GM19035 (cell line): ENCODE measurements around the gene CTAGE9.
"Not testable (repeated sequence)": the region's sequence is repeated elsewhere in the genome, so short reads cannot be mapped to it uniquely, and the experiment has no call there.

ENCODE experiments used
- ATAC-seq: cut with Tn5 transposase; IDR thresholded peaks from one replicate; pipeline ENCODE4 v1.9.1; 2021; ENCODE audit not compliant: unreplicated experiment

The CTAGE9 gene, protein sequence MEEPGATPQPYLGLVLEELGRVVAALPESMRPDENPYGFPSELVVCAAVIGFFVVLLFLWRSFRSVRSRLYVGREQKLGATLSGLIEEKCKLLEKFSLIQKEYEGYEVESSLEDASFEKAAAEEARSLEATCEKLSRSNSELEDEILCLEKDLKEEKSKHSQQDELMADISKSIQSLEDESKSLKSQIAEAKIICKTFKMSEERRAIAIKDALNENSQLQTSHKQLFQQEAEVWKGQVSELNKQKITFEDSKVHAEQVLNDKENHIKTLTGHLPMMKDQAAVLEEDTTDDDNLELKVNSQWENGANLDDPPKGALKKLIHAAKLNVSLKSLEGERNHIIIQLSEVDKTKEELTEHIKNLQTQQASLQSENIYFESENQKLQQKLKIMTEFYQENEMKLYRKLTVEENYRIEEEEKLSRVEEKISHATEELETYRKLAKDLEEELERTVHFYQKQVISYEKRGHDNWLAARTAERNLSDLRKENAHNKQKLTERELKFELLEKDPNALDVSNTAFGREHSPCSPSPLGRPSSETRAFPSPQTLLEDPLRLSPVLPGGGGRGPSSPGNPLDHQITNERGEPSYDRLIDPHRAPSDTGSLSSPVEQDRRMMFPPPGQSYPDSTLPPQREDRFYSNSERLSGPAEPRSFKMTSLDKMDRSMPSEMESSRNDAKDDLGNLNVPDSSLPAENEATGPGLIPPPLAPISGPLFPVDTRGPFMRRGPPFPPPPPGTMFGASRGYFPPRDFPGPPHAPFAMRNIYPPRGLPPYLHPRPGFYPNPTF

DNA sequence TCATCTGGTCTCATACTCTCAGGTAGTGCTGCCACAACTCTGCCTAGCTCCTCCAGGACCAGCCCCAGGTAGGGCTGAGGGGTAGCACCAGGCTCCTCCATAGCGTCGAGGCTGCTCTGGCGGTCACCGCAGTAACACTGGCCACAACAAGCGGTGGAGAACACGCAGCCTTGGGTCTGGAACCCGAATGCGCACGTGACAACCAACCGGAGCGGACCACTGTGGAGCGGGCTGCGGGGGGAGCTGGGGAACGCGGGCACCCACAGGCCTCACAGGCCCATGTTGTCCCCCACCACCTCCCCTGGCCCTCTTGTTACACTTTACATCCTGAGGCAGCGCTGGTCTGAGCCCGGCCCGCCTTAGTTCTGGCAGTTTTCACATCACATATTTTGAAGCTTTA, at the start of gene CTAGE9:
Gene CTAGE9, minus strand, starts transcription at position 101 of the 400 bp plus-strand sequence. Its CDS starts 0 bp downstream, at position 101.
- not testable (repeated sequence) for ATAC-seq

DNA sequence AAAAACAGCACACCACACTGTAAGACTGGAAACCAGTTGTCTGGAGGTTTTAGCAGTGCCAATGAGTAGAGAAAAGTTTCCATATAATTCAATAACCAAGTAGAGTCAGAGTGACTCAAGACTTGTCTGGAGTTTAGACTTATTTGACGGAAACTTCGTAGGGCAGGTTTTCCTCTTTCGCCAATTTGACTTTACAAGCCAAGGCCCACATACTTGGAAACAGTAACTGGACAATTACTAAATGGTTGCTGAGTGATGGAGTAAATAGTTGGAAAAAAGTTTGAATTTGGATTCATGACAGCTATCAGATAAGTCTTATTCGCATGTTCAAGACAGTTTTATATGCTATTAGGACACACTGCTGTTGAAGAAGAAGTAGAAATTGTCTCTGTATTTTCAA, 48.1 kb upstream of the CTAGE9 start:
- no peak for ATAC-seq

DNA sequence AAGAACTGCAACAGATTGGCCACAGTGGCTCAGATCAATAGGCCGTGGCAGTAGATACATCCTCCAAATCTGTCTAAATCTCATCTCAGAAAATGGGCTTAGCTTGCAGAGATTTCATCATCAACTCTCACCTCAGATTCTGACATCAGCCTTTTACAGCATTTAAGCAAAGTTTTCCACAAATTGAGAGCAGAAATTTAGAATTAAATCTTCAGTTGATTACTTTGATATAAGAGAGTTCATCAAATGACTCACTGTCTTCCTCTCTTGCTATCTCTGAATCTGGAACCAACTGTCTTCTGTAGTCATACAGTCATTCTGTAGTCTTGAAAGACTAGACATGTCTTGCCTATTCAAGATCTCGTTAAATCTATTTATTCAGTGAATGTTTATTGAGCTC, 45.2 kb upstream of the CTAGE9 start:
- no peak for ATAC-seq

DNA sequence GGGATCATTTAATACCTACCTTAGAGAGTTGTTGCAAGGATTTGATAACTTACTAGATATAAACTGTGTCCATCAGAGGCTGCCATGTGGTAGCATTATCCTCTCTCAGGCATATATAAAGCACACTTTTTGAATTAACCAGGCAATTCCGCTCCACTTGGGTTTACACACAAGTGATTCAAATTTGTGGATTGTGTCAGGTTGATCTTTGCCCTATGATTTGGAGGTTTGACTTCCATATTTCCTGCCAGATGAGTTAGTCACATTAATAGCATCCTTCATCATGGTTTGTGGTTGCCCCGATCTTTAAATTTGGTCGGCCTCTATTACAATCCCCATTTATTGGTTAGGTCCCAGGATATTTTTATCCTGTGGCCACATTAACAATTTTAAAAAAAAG, 44.8 kb upstream of the CTAGE9 start:
- no peak for ATAC-seq

DNA sequence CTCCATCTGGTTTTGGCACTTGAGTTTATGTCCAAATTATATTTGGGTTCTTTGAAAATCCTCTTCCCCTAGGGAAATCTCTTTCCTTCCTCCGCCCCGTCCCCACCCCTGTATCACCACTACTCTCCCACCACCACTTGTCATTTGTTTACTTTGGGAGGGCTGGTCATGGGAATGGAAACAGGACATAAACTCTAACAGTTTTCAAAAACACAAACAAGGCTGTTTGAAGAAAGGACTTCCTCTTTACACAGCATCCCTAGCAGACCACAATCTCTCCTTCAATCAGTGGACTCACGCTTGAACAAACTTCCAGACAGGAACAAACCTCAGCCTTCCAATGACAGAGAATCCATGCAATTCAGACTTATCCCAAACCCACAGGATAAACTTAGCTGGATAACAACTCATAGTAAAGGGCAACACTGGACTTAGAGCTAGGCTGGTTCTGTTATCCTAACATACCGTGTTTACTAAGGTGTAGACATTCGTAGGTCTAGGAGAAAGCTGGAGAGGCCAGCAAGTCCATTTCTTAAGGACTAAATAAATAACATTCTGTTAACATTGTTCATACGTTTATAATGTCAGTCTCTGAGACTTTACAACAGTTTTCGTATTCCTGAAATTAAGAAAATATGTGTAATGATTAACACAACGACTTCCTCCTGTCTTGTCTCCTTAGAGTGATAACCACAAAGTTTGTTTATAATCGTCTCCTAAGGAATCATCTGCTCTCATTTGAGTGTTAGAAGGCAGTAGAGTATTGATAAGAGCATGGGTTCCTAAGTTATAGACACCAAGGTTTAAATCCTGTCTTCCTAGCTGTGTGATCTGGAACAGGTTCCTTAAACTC, 44.1 kb upstream of the CTAGE9 start:
- no peak for ATAC-seq

DNA sequence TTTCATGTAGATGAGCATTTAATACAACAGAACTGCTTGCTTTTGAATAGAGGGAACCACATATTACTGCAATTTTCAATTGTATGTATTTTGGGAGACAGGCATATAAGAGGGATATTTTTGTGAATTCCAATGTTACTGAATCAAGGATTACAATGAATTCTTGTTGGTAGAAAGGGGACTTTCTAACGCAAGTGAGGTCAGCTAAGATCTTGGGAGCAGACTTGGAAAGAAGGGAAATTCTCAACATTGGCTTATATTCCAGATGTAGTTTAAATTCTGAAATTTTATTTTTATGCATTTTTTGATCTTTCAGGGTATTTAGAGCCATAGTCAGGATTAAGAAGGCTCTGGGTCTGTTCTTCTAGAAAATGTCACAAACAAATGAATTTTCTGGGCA, 43.3 kb upstream of the CTAGE9 start:
- ATAC-seq, result no peak

DNA sequence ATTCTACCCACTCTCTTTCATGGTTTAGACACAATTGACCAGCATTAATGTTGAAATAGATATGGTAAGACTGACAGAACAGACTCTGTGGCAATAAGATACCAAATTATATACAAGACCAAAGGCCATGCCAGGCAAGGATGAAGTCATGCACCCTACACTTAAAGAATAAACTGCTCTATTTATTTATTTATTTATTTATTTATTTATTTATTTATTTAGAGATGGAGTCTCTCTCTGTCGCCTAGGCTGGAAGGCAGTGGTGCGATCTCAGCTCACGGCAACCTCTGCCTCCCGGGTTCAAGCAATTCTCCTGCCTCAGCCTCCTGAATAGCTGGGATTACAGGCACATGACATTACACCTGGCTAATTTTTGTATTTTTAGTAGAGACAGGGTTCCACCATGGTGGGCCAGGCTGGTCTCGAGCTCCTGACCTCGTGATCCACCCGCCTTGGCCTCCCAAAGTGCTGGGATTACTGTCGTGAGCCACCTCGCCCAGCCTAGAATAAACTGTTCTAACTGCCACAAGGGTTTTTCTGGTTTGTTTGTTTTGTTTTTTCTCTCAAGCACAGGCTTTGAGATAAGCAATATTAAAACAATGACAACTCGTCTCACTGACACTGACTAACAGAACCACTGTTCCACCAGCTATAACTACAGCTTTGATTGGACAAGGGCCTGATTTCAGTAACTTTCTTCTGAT, 40.3 kb upstream of the CTAGE9 start:
- ATAC-seq, result not testable (repeated sequence)

DNA sequence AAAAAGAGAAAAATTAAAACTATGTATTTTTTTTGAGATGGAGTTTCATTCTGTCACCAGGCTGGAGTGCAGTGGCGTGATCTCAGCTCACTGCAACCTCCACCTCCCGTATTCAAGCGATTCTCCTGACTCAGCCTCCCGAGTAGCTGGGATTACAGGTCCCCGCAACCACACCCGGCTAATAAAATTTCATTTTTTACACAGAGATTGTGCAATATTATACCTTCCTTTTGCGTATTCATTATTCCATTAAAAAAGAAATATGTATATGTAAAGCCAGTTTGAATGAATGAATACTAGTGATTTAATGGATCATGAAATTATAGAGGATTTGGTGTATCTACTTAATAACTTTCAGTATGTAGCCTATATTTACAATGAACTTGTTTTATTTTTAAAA, 38.2 kb upstream of the CTAGE9 start:
- no peak for ATAC-seq

DNA sequence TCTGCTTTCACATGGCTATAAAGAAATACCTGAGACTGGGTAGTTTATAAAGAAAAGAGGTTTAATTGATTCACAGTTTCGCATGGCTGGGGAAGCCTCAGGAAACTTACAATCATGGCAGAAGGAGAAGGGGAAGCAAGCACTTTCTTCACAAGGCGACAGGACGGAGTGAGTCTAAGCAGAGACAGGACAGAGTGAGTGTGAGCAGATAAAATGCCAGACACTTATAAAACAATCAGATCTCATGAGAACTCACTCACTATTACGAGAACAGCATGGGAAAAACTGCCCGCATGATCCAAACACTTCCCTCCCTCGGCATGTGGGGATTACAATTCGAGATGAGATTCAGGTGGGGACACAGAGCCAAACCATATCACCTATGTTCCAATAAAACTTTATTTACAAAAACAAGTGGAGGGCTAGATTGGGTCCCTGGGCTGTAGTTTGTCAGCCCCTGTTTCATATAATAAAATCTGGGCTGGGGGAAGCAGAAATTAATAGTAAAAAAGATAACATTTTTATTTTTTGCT, 37.1 kb upstream of the CTAGE9 start:
- no peak for ATAC-seq

DNA sequence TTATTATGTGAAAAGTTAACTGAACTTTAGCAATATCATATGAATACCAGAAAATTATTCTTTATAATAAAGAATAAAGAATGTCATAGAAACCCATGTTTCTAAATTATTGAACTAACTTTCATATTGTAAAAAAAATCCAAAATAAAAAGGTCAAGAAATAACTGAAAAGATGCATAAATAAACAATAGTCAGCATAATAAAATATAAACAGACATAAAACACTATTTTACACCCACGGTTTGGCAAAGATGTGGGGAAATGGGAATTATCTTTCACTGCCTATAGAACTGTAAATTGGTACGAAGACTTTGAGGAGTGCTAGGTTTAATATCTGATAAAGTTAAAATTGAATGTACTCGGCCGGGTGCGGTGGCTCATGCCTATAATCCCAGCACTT, 34.7 kb upstream of the CTAGE9 start:
- no peak for ATAC-seq

DNA sequence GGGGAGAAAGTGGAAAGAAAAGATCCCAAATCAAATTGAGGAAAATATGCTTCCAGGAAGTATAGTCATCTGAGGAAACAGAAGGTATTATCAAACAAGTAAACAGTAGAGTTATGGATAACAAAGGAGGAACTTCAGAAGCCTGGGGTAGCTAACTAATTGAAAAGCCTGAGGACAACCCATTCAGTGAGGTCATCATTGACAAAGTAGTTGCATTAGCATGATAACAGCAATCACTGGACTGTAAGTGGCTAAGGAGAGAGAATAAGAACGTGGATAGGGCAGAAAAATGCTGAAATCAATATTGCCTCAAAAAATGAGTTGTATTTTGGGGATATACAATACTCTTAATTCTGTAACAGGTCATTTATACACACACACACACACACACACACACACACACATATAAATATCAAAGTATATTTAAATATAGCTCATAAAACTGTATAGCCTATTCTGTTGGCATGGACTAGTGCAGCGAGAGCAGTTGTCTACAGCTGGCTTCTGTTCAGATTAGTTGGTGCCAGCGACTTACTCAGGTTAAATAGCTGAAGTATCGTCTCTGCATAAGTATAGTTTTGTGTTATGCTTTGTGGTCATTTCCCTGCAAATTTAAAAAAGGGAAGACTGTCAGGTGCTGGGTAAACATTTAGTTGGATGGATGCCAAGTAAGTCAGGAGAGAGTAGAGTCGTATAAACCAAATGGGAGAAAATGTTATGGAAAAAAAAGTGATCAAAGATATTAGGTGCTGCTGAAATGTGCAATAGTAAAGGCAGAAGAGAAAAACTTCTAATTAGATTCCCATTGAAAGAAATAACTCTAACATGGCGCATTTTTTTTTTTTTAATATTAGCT, 33.8 kb upstream of the CTAGE9 start:
- no peak for ATAC-seq

DNA sequence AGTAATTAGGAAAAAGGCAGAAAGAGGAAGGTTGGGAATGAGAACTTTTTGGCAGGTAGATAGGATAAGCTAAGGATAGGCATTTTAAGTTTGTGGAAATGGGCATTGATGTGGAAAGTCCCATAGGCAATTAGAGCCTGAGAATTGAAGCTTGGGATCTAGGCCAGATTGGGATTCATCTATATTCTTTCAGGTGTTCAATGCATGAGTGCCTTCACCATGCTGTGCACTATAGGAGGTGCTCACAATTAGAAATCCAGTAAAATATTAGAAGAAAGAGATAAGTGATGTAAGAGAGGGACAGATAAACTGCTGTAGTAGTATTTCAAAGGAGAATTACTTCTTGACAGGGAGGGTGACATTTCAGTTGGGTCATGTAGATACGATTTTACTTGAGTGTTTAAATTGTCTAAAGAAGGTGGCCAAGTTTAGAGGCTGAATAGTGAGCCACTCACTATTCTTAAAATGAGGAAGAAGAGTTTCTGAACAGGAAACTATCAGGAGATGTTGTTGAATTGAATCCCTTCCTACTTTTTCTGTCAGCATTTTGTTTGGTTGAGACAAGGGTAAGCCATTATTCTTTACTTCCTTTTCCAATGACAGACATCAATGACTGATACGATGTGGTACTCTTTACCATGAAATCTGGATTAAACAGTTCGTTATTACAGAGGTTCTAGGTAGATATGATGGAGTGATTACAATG, 31.0 kb upstream of the CTAGE9 start:
- no peak for ATAC-seq

DNA sequence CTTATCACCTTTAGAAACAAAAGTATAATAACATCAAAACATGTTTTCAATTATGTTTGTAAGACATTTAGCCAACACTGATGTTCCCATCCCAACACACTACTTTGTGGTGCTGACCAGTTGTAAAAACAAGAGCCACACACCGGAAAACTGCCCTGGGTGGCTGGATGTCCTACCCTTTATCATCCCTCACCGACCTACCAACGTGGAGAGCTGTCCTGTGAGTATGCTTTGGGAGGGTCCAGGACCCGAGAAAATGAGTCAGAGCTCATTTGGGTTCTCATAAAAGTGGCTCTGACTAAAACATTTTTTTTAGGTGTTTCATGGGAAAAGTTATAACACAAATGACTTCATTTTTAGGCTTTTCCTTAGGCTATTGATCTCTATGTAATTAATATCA, 29.3 kb upstream of the CTAGE9 start:
- ATAC-seq, result no peak

DNA sequence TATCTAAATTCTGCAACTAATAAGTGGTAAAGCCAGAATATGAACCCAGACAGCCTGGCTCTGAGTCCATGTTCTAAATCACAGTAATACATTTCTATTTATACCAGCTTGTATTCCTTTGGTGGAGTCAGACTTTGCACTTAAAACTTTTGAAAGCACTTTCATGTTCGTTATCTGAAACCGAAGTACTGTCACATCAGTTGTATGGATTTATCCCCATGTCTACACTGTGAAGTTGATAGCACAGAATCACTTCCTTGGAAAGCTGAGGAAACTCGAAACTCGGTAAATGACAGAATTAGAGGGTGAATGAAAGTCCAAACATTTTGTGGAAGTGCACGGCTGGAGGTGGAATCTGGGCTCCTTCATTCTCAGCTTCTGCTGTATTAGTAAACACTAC, 28.3 kb upstream of the CTAGE9 start:
- no peak for ATAC-seq

DNA sequence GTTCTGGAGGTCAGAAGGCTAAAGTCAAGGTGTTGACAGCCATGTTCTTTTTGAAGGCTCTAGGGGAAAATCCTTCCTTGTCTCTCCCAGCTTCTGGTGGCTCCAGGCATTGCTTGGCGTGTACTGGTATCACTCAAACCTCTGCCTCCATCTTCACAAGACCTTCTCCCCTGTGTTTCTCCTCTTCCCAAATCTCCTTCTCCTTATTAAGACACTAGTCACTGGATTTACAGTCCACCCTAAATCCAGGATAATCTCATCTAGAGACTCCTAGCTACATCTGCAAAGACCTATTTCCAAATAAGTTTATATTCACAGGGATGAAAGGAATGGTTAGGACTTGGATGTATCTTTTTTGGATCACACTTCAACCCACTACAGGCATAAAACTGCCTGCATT, 26.0 kb upstream of the CTAGE9 start:
- ATAC-seq, result no peak

DNA sequence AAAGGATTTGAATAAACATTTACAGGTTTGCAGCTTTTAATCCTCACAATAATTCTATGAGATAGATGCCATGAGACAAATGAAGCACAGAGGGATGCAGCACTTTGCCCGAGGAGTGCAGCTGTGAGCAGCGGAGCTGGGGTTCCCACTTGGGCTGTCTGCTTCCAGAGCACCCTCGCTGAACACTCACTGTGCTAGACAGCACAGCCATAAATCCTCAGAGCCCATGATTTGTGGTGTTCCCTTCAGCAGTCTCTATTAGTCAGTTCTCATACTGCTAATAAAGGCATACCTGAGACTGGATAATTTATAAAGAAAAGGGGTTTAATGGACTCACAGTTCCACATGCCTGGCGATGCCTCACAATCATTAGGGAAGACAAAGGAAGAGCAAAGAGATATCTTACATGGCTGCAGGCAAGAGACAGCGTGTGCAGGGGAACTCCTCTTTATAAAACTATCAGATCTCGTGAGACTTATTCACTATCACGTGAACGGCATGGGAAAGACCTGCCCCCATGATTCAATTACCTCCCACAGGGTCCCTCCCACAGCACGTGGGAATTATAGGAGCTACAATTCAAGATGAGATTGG, 25.3 kb upstream of the CTAGE9 start:
- ATAC-seq, result no peak

DNA sequence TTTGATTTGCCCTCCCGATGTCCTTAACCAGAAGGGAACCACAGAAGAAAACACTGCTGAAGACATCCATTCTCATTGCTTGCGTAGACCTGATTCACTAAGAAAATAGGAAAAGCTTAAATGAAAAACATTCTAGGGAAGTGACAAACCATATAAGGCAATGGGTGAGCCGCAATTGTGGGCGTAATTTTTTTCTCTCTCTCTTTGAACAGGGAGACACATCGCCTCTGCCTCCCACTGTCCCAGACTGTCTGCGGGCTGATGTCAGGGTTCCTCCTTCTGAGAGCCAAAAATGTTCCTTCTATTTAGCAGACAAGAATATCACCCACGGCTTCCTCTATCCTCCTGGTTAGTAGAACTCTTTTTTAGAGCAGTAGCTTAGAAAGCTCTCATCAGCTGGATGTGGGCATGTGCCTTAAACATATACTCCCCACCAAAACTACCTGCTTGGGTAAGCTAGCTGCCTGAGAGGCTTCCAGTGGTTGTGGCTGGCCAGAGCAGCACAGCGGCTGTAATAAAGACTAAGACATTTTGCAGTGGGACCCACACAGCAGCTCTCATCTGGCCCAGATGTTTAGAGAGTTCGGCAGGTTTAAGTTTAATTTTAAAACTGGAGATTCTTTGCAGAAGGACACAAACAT, 22.7 kb upstream of the CTAGE9 start:
- no peak for ATAC-seq

DNA sequence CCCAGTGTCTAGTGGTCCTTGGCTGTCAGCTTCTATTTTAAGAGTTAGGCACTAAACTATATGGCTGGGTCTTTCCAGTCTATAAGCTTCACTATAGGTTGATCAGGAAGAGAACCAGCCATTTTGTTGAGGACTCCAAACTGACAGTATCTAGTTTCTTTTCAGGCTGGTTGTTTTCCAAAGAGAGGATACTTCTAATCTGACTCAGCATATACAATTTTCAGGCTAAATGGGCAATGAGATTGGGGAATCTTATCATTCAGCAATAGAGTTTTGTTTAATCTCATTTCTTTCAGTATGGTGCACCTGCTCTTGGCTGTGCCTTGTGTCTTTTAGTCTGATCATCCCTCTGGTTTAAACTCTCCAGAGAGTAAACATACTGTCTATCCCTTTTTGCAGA, 20.4 kb upstream of the CTAGE9 start:
- ATAC-seq, result no peak
